Heart left ventricle (tissue), 13 donors: ENCODE results near the gene ATRN.

Experiments
- CTCF ChIP-seq, 12 donors: fragments of 200-600 bp; sonication (generic) in 4 of 12; IDR thresholded peaks; one replicate each; pipeline versions ENCODE4 v1.5.0 to v1.8.0; 2018 to 2022; ENCODE audit warnings: antibody characterized with exemption in 12 of 12, mild to moderate bottlenecking in 5 of 12
- POLR2A ChIP-seq, 2 donors: fragments of 450-650 bp; IDR thresholded peaks; one replicate each; pipeline ENCODE4 v1.6.1; 2017; ENCODE audit warnings: antibody characterized with exemption in 2 of 2, mild to moderate bottlenecking in 2 of 2, moderate library complexity in 2 of 2
- donor health status: ischemic (EF 13 %, LVEDD 7.1; RV severe dilation, severe dysfunction).
- donor health status: DM: no; HTN: yes; CAD: no.
- donor health status: DM: no; HTN: no; CAD: no.
- donor health status: ischemic (EF 25% LVEDD 6.9; RV normal size, moderate dysfunction).
- donor health status: ischemic (EF 25% LVEDD 5.7; RV mildly dilated, moderate dysfunction).
- donor health status: ischemic (EF 35%, LVEDD 5.7; RV mildly dilated, moderate dysfunction).
- donor health status: nonischemic (EF 11% LVEDD 7.7; RV severe dilation, severe dysfunction).
- donor health status: DM: yes; HTN: yes; CAD: no.
- donor health status: PGD.
- donor health status: ischemic (EF 29% LVEDD 5.4; RV normal size, mild dysfunction).
- donor health status: nonischemic (EF 23%, LVEDD 6.1; RV moderate dilation, normal function).

- TF ChIP-seq CTCF (IDR thresholded peaks at IDR 0.05) = no peak
- no peak for TF ChIP-seq POLR2A (IDR thresholded peaks at IDR 0.05)
These were observed 18.1 kb upstream of the ATRN start for GRCh38 chr20:3452690-3453089.
